T-helper 2 cell (primary cell): ENCODE results near the gene KRT7.
"Not testable (repeated sequence)": the region's sequence is repeated elsewhere in the genome, so short reads cannot be mapped to it uniquely, and the experiment has no call there.

Experiments
- DNase-seq, 5 experiments: peaks; one replicate each; pipeline versions ENCODE4 v3.0.0 to v3.0.0-alpha.2; 2012 to 2022

The KRT7 gene

GRCh38 chr12:52245962-52246569 is 13.0 kb downstream of the KRT7 start:
- DNase-seq = no peak

GRCh38 chr12:52246720-52247621 is 13.9 kb downstream of the KRT7 start:
- DNase-seq = peak in 1 of 5 experiments; percentile 87

DNA sequence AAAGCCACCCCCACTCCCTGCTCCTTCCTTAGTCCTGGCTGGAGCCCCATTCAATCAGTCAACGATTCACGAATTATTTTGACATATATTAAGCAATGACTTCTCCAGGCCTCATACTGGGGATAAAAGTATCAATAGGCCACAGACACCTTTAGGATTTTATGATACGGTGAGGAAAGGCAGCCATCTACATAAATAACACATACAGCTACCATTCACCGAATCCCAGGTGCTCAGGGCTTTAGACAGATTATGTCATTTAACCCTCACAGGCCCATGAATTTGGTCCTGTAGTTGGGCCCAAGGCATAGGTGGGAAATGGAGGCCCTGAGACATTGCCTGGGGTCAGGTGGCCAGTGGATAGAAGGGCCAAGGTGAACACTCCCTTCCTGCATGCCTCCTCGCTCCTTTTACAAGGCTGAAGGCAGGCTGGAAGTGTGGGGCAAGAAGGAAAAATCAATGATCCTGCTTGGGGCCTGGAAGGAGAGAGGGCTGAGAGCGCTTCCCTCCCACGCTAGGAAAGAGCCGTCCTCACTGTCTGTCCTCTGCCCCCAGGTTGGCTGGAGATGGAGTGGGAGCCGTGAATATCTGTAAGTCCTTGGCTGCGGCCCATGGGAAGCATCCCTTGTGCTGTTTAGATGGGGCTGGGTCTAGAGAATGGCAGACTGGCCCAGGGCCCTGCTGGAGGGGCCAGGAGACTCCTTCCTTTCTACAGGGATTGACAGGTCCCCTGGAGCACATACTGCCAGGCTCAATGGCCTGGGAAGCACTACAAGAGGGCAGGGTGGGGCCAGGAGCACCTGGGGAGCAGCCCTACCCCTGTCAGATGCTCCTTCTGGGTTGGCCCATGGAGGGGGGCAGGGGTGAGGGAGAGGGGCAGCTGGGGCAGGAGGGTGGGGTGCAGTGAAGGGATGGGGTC is 14.8 kb downstream of the KRT7 start:
- no peak for DNase-seq

DNA sequence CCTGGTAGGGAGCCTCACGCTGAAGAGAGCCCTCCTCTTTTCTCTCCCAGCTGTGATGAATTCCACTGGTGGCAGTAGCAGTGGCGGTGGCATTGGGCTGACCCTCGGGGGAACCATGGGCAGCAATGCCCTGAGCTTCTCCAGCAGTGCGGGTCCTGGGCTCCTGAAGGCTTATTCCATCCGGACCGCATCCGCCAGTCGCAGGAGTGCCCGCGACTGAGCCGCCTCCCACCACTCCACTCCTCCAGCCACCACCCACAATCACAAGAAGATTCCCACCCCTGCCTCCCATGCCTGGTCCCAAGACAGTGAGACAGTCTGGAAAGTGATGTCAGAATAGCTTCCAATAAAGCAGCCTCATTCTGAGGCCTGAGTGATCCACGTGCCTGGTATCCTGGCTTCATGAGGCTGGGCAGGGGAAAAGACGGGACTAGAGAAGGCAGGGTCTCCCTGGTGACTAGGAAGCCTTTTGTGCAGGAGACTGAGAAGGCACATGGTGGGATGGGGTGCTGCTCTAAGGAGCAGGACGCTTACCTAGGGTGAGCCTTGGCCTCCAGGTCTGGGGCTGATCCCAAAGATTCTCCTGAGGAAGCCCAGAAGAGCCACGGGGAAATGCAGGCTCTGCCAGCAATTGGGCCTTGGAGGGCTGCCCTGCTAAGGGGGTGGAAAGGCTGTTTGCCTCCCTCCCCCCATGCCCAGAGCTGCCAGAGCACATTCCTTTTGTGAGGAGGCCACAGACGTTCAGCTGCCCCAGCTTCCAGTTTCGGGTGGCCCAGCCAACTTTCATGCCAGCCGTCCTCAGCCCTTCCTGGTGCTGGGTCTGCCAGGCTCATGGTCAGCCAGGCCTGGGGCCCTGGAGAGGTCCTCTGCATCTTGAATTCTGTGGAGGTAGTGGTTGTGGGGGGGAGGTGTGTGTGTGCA is 15.8 kb downstream of the KRT7 start:
- DNase-seq = no peak

GRCh38 chr12:52249511-52250047 is 16.5 kb downstream of the KRT7 start:
- DNase-seq = no peak

GRCh38 chr12:52250048-52250990 is 17.3 kb downstream of the KRT7 start:
- DNase-seq = no peak

GRCh38 chr12:52251367-52252051 is 18.5 kb downstream of the KRT7 start:
- peak in 1 of 5 experiments; percentile 77 for DNase-seq

DNA sequence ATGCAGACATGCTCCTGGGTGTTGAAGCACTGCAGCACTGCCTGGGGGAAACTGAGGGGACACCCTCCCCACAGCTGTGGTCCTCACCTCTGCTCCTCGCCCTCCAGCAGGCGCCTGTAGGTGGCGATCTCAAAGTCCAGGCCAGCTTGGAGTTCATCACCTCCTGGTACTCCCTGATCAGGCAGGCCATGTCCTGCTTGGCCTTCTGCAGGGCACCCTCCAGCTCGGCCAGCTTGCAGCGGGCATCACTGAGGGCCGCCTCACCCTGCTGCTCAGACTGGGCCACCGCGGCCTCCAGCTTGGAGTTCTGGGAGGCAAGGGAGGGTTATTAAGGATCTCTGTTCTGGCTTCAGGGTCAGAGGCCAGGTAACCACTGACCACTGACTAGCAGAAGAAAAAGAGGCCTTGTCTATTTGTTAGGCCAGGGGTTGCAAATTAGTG is 19.2 kb downstream of the KRT7 start:
- DNase-seq = not testable (repeated sequence)

- no peak for DNase-seq
These were observed 19.8 kb downstream of the KRT7 start for GRCh38 chr12:52252728-52253343.

DNA sequence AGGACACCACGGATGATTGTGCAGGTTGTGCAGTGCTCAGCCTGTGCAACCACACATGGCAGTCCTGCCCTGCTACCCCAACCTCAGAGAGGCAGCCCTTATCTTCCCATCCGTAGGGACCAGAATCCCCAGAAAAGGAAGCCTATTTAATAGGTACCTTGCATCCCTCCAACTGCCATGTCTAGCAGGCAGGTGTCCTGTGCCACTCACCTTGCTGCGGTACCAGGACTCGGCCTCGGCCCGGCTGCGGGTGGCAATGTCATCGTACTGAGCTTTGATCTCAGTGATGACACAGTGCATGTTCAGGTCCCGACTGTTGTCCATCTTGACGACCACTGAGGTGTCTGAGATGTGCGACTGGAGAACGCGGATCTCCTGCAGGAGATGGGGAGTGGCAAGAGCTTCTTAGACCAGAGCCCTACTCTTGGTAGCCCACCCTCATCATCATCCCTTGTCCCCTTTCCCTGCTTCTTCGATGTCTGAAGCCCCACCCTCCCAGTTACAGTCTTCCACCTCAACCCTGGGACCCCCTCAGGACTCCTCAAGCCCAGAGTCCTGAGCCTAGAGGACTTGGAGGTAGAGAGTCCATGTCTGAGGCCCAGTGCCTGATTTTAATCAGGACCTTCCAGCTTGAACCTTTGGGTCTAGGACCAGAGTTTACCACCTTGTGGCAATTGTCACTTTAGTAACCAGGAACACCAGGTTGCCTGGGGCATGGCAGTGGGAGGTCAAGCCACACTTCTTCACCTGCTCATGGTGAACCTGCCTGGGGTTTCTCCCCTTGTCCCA is 20.5 kb downstream of the KRT7 start:
- DNase-seq = no peak

GRCh38 chr12:52254180-52254964 is 21.3 kb downstream of the KRT7 start:
- no peak for DNase-seq

DNA sequence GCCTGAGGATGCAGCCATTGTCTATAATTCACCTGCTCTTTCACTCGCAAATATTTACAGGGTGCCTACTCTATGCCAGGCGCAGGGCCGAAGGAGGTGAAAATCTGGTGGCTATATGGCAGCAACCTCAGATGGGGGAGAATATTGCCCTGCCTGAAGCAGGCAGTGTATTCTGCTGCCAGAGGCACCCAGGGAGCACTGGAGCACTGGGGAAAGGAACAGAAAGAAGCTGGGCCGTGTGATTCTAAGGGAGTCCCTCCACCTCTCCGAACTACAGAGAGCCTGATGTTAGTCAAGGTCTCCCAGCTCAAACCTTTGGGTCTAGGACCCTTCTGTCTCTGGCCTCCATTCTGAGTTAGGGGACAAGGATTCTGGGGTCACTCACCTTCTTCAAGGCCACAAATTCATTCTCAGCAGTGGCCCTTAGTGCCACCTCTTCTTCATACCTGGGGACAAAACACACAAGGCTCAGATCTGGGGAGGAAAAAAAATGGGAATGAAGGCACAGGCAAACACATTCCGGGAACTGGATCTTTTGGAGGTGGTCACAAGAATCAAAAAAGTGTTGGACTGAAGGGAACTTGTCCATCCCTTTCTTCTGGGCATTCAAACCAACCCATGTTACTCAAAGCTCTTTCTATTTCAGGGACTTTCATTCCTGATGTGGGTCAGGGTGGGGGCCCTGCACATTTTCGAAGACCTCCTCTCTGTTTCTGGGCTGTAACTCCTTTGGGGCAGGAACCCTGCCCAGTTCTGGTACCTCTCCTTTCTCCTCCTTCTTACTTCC is 22.1 kb downstream of the KRT7 start:
- DNase-seq = no peak

GRCh38 chr12:52255926-52256583 is 23.0 kb downstream of the KRT7 start:
- no peak for DNase-seq

GRCh38 chr12:52256584-52256935 is 23.5 kb downstream of the KRT7 start:
- no peak for DNase-seq

- DNase-seq = no peak
These were observed 24.1 kb downstream of the KRT7 start for GRCh38 chr12:52257074-52257551.

DNA sequence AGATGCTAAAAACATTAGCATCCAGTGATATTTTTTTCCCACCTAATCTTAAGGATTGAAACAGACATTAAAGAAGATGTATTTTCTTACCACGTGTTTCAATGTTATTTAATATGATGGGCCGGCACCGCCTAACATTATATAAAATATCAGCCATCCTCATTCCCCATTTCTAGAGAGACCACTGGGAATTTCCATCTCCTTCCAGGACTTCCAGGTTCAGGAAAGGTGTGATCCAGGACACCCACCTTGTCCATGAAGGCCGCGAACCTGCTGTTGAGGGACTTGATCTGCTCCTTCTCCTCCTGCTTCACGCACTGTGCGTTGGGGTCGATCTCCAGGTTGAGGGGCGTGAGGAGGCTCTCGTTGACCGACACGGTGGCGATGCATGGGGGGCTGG is 24.9 kb downstream of the KRT7 start:
- not testable (repeated sequence) for DNase-seq
